GM12801 (cell line): ENCODE data around the gene CBFA2T3.

ENCODE experiments used
- CTCF ChIP-seq: IDR thresholded peaks from one replicate; pipeline ENCODE4 v1.5.1; 2011; ENCODE audit warnings: control low read depth; ENCODE audit not compliant: insufficient read length; ENCODE audit errors: extremely low read depth

The CBFA2T3 gene

GRCh38 chr16:89015271-89015859 is 38.4 kb upstream of the CBFA2T3 start:
- TF ChIP-seq CTCF = no peak

GRCh38 chr16:89014403-89015230 is 37.6 kb upstream of the CBFA2T3 start:
- no peak for TF ChIP-seq CTCF

GRCh38 chr16:89013692-89014402 is 36.8 kb upstream of the CBFA2T3 start:
- no peak for TF ChIP-seq CTCF

GRCh38 chr16:89013111-89013510 is 36.1 kb upstream of the CBFA2T3 start:
- no peak for TF ChIP-seq CTCF

- no peak for TF ChIP-seq CTCF
Measured at GRCh38 chr16:89012622-89012995, 35.6 kb upstream of the CBFA2T3 start.

GRCh38 chr16:89011909-89012621 is 35.1 kb upstream of the CBFA2T3 start:
- no peak for TF ChIP-seq CTCF

GRCh38 chr16:89010210-89010925 is 33.4 kb upstream of the CBFA2T3 start:
- no peak for TF ChIP-seq CTCF
